ENCODE data around the gene LAIR1. TPM values are rescaled to one million over a fixed set of nuclear protein-coding genes. Genes with fewer than 3 reads are reported as not detected.

LAIR1 gene
- total RNA-seq, 2 experiments from 2014 or later: 4.3 TPM; not detected in 1

GRCh38 chr19:54405628-54406027 is 40.9 kb upstream of the LAIR1 start:
- intact Hi-C loops (cut with micrococcal nuclease; ENCODE audit: unreplicated experiment): no loop called here
- H3K79me2 ChIP-seq (ENCODE audit: insufficient read depth, low read depth, low read length): no peaks in the 10 kb centered on the region
- TF ChIP-seq EZH2phosphoT487 (IDR thresholded peaks at IDR 0.05; ENCODE audit: borderline replicate concordance, low read depth, low read length): no peak
- TF ChIP-seq CTCF (conservative IDR thresholded peaks at IDR 0.05; ENCODE audit: low read length): no peak
- H3K36me3 ChIP-seq (ENCODE audit: insufficient read depth, low read length): no peaks in the 10 kb centered on the region
- POLR2A ChIA-PET: no interaction called here
- H3K4me3 ChIP-seq (ENCODE audit: low read depth, low read length, poor library complexity, severe bottlenecking): no peak overlapping the region
- no TSS peak for BruUV-seq (replicated peaks)
- peaks cover 10% of the 10 kb centered on the region; the same call in 1 of the 2 replicates for H3K9me3 ChIP-seq (ENCODE audit: low read length)
- H4K20me1 ChIP-seq (ENCODE audit: insufficient read depth, low read length): no peaks in the 10 kb centered on the region
- no peak overlapping the region for H2AFZ ChIP-seq (ENCODE audit: low read length)
- H3K4me1 ChIP-seq (ENCODE audit: insufficient read depth, low read length, poor library complexity, severe bottlenecking): no peaks in the 10 kb centered on the region
- DNase-seq (ENCODE audit: low spot score): no peak
- H3K4me2 ChIP-seq (ENCODE audit: low read length): no peak overlapping the region
- H3K9me2 ChIP-seq (ENCODE audit: insufficient read depth, low read length): no peaks in the 10 kb centered on the region
- CTCF ChIA-PET (ENCODE audit: unreplicated experiment): no interaction called here
- no peak overlapping the region for H3K27ac ChIP-seq (ENCODE audit: low read depth, low read length, poor library complexity, severe bottlenecking)

- ChIA-PET CTCF (ENCODE audit: unreplicated experiment) (no interaction called here), POLR2A (no interaction called here)
- no peak overlapping the region for H3K4me3 ChIP-seq (ENCODE audit: low read depth, low read length, poor library complexity, severe bottlenecking)
- DNase-seq (ENCODE audit: low spot score): no peak
- H4K20me1 ChIP-seq (ENCODE audit: insufficient read depth, low read length): no peaks in the 10 kb centered on the region
- H3K4me2 ChIP-seq (ENCODE audit: low read length): no peak overlapping the region
- intact Hi-C loops (cut with micrococcal nuclease; ENCODE audit: unreplicated experiment): no loop called here
- BruUV-seq (replicated peaks): no TSS peak
- H2AFZ ChIP-seq (ENCODE audit: low read length): no peak overlapping the region
- no peaks in the 10 kb centered on the region for H3K36me3 ChIP-seq (ENCODE audit: insufficient read depth, low read length)
- H3K27ac ChIP-seq (ENCODE audit: low read depth, low read length, poor library complexity, severe bottlenecking): no peak overlapping the region
- no peaks in the 10 kb centered on the region for H3K4me1 ChIP-seq (ENCODE audit: insufficient read depth, low read length, poor library complexity, severe bottlenecking)
- H3K9me2 ChIP-seq (ENCODE audit: insufficient read depth, low read length): no peaks in the 10 kb centered on the region
- H3K79me2 ChIP-seq (ENCODE audit: insufficient read depth, low read depth, low read length): no peaks in the 10 kb centered on the region
- H3K9me3 ChIP-seq (ENCODE audit: low read length): peaks cover 8% of the 10 kb centered on the region; the same call in 1 of the 2 replicates
- TF ChIP-seq CTCF (conservative IDR thresholded peaks at IDR 0.05; ENCODE audit: low read length) (no peak), EZH2phosphoT487 (IDR thresholded peaks at IDR 0.05; ENCODE audit: borderline replicate concordance, low read depth, low read length) (no peak)
Measured at GRCh38 chr19:54403054-54403453, 38.3 kb upstream of the LAIR1 start.

- Histone ChIP-seq H3K9me3 (ENCODE audit: low read length) (no peaks in the 10 kb centered on the region), H2AFZ (ENCODE audit: low read length) (no peak overlapping the region), H3K4me2 (ENCODE audit: low read length) (no peak overlapping the region), H3K79me2 (ENCODE audit: insufficient read depth, low read depth, low read length) (no peaks in the 10 kb centered on the region), H3K4me1 (ENCODE audit: insufficient read depth, low read length, poor library complexity, severe bottlenecking) (no peaks in the 10 kb centered on the region), H3K9me2 (ENCODE audit: insufficient read depth, low read length) (no peaks in the 10 kb centered on the region), H3K27ac (ENCODE audit: low read depth, low read length, poor library complexity, severe bottlenecking) (no peak overlapping the region), H3K4me3 (ENCODE audit: low read depth, low read length, poor library complexity, severe bottlenecking) (no peak overlapping the region), H4K20me1 (ENCODE audit: insufficient read depth, low read length) (no peaks in the 10 kb centered on the region), H3K36me3 (ENCODE audit: insufficient read depth, low read length) (no peaks in the 10 kb centered on the region)
- BruUV-seq (replicated peaks): no TSS peak
- no peak for TF ChIP-seq CTCF (conservative IDR thresholded peaks at IDR 0.05; ENCODE audit: low read length)
- no peak for TF ChIP-seq EZH2phosphoT487 (IDR thresholded peaks at IDR 0.05; ENCODE audit: borderline replicate concordance, low read depth, low read length)
- intact Hi-C loops (cut with micrococcal nuclease; ENCODE audit: unreplicated experiment): no loop called here
- CTCF ChIA-PET (ENCODE audit: unreplicated experiment): no interaction called here
- no peak for DNase-seq (ENCODE audit: low spot score)
- POLR2A ChIA-PET: no interaction called here
Measured at GRCh38 chr19:54400913-54401312, 36.2 kb upstream of the LAIR1 start.
